ENCODE data around the gene ACP2.

ACP2 gene

DNA sequence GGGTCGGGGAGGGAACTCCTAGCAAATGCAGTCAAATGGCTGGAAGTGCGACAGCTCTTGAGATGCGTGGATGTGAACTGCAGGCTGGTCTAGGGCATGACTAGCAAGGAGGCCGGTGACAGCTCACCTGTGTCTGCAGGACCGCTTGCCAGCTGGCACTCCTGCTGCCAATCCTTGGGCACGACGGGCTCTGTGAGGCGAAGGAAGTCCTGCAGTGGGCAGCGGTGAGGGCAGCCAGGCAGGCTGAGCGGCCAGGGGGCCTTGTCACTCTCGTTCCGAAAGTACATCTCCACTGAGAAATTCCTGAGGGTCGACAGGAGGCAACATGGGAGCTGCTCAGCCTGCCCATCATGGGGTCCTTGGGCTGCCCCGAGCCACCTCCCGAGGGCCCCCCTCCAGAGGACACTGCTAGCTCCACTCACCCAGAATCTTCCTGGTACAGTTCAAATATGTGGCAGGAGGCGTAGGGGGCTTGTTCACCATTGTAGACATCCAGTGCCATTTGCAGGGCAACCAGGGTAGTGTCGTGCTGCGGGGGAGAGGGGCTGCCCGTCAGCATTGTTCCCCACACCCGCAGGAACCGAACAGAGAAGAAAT, 5.9 kb downstream of the ACP2 start:
- Histone ChIP-seq H3K27me3 (ENCODE audit: insufficient read depth, low read length) (no peaks in the 10 kb centered on the region), H3K4me1 (ENCODE audit: control insufficient read depth, insufficient read depth, low read length, unreplicated experiment) (peaks cover 12% of the 10 kb centered on the region), H3K27ac (ENCODE audit: low read depth, low read length) (no peak overlapping the region), H2AFZ (ENCODE audit: low read length, unreplicated experiment) (no peak overlapping the region), H3K79me2 (ENCODE audit: control insufficient read depth, insufficient read depth, low read length, unreplicated experiment) (peaks cover 10% of the 10 kb centered on the region), H3K36me3 (ENCODE audit: insufficient read depth, low read length) (peaks cover 8% of the 10 kb centered on the region), H3K4me3 (ENCODE audit: low read depth, low read length) (no peak overlapping the region)

DNA sequence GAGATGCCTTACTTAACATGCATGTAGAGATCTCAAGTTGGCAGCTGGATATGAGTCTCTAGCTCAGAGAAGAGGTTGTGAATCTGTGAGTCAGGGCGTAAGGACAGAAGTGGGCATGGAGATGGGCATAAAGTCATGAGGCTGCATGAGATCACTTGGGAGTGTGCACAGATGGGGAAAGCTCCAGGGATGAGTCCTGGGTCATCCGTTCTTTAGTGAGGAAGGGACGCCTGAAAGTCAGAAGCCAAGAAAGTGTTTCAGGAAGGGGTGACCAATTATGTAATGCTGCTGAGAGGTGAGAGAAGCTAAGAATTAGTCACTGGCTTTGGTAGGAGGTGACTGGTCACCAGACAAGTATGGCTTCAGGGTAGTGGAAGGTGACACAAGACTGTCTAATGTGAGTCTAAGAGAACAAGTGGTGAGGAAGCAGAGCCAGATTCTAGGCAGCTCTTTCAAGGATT, 6.7 kb downstream of the ACP2 start:
- peaks cover 8% of the 10 kb centered on the region for H3K36me3 ChIP-seq (ENCODE audit: insufficient read depth, low read length)
- H3K27me3 ChIP-seq (ENCODE audit: insufficient read depth, low read length), result no peaks in the 10 kb centered on the region
- no peak overlapping the region for H3K27ac ChIP-seq (ENCODE audit: low read depth, low read length)
- peaks cover 8% of the 10 kb centered on the region for H3K4me1 ChIP-seq (ENCODE audit: control insufficient read depth, insufficient read depth, low read length, unreplicated experiment)
- H2AFZ ChIP-seq (ENCODE audit: low read length, unreplicated experiment), result no peak overlapping the region
- no peak overlapping the region for H3K4me3 ChIP-seq (ENCODE audit: low read depth, low read length)
- H3K79me2 ChIP-seq (ENCODE audit: control insufficient read depth, insufficient read depth, low read length, unreplicated experiment), result peaks cover 2% of the 10 kb centered on the region

DNA sequence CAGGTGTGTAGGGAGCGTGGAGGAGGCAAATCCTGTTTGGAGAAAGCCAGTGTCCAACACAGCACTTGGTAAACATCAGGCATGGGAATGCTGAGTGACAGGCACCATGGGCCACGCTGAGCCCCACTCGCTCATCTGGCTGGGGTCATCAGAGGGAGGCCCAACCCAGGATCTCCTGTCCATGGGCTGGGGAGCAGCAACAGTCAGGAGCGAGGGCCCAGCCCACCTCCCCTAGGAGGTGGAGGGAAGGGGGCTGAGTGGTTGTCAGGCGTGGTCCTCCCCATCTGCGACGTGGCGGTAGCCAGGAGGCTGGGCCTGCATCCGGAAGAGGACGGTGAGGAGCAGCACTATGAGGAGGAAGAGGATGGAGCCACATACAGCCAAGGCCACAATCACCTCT, 8.8 kb downstream of the ACP2 start:
- peaks cover 8% of the 10 kb centered on the region for H3K36me3 ChIP-seq (ENCODE audit: insufficient read depth, low read length)

DNA sequence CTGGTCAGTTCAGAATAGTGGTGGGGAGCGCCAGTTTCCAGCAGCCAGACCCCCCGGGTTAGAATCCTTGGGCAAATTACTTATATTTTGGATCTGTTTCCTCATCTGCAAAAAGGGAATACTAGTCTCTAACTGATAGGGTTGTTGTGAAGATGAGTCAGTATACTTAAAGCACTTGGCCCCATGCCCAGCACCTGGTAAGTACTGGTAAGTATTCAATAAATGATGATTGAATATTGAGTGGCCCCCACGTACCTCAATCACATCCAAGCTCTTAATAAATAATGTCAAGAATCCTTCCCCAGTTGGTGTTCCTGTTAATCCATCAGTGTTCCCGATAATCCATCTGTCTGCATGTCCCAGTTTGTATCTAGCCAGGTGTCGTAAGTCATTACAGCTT, 12.1 kb downstream of the ACP2 start:
- H3K27ac ChIP-seq (ENCODE audit: low read depth, low read length), result no peak overlapping the region
- peaks cover 8% of the 10 kb centered on the region for H3K36me3 ChIP-seq (ENCODE audit: insufficient read depth, low read length)

More for the DNA sequence above, 8.8 kb downstream of the ACP2 start:
- no peaks in the 10 kb centered on the region for H3K27me3 ChIP-seq (ENCODE audit: insufficient read depth, low read length)
- no peak overlapping the region for H3K4me3 ChIP-seq (ENCODE audit: low read depth, low read length)
- H2AFZ ChIP-seq (ENCODE audit: low read length, unreplicated experiment), result no peak overlapping the region
- no peaks in the 10 kb centered on the region for H3K79me2 ChIP-seq (ENCODE audit: control insufficient read depth, insufficient read depth, low read length, unreplicated experiment)
- peaks cover 21% of the 10 kb centered on the region for H3K4me1 ChIP-seq (ENCODE audit: control insufficient read depth, insufficient read depth, low read length, unreplicated experiment)
- no peak overlapping the region for H3K27ac ChIP-seq (ENCODE audit: low read depth, low read length)

DNA sequence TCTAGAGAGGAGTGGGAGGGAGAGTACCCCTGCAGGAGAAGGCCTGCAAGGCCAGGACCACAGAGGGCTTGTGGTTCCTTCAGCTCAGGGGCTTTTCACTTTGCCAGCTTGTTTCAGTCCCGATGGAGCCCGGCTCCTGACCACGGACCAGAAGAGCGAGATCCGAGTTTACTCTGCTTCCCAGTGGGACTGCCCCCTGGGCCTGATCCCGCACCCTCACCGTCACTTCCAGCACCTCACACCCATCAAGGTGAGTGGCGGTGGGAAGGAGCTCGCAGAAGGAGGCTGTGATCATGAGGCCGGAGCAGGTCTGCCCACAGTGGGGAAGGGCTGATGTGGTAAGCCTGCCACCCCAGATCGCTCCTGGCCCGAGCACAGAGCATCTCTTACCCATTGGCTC, 13.5 kb downstream of the ACP2 start:
- Histone ChIP-seq H3K4me1 (ENCODE audit: control insufficient read depth, insufficient read depth, low read length, unreplicated experiment) (peaks cover 29% of the 10 kb centered on the region), H3K79me2 (ENCODE audit: control insufficient read depth, insufficient read depth, low read length, unreplicated experiment) (no peaks in the 10 kb centered on the region), H3K27ac (ENCODE audit: low read depth, low read length) (peak overlapping the region; percentile 71; the same call in 1 of the 2 replicates), H3K36me3 (ENCODE audit: insufficient read depth, low read length) (peaks cover 8% of the 10 kb centered on the region), H3K4me3 (ENCODE audit: low read depth, low read length) (no peak overlapping the region), H2AFZ (ENCODE audit: low read length, unreplicated experiment) (no peak overlapping the region), H3K27me3 (ENCODE audit: insufficient read depth, low read length) (no peaks in the 10 kb centered on the region)

More for the DNA sequence above, 12.1 kb downstream of the ACP2 start:
- H3K27me3 ChIP-seq (ENCODE audit: insufficient read depth, low read length), result no peaks in the 10 kb centered on the region
- no peak overlapping the region for H2AFZ ChIP-seq (ENCODE audit: low read length, unreplicated experiment)
- H3K4me3 ChIP-seq (ENCODE audit: low read depth, low read length), result no peak overlapping the region
- H3K4me1 ChIP-seq (ENCODE audit: control insufficient read depth, insufficient read depth, low read length, unreplicated experiment), result peaks cover 29% of the 10 kb centered on the region
- no peaks in the 10 kb centered on the region for H3K79me2 ChIP-seq (ENCODE audit: control insufficient read depth, insufficient read depth, low read length, unreplicated experiment)

DNA sequence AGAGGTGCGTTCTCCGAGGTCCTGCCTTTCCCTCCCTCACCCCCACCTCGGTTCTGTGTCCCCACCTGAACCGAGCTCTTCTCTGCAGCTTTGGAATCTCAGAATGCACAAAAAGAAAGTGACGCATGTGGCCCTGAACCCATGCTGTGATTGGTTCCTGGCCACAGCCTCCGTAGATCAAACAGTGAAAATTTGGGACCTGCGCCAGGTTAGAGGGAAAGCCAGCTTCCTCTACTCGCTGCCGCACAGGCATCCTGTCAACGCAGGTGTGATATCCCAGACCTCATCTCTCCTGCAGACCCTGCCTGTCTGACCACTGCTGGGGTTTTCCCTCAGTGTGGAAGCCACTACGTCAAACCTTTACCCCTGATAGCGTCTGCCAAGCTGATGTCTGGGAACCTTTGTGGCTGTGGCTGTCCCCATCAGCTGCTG, 13.9 kb downstream of the ACP2 start:
- peaks cover 5% of the 10 kb centered on the region for H3K36me3 ChIP-seq (ENCODE audit: insufficient read depth, low read length)
- peaks cover 29% of the 10 kb centered on the region for H3K4me1 ChIP-seq (ENCODE audit: control insufficient read depth, insufficient read depth, low read length, unreplicated experiment)
- H3K27ac ChIP-seq (ENCODE audit: low read depth, low read length), result peak overlapping the region; percentile 71
- H3K4me3 ChIP-seq (ENCODE audit: low read depth, low read length), result peak overlapping the region; percentile 14; the same call in 1 of the 2 replicates
- no peak overlapping the region for H2AFZ ChIP-seq (ENCODE audit: low read length, unreplicated experiment)
- no peaks in the 10 kb centered on the region for H3K27me3 ChIP-seq (ENCODE audit: insufficient read depth, low read length)
- H3K79me2 ChIP-seq (ENCODE audit: control insufficient read depth, insufficient read depth, low read length, unreplicated experiment), result no peaks in the 10 kb centered on the region

DNA sequence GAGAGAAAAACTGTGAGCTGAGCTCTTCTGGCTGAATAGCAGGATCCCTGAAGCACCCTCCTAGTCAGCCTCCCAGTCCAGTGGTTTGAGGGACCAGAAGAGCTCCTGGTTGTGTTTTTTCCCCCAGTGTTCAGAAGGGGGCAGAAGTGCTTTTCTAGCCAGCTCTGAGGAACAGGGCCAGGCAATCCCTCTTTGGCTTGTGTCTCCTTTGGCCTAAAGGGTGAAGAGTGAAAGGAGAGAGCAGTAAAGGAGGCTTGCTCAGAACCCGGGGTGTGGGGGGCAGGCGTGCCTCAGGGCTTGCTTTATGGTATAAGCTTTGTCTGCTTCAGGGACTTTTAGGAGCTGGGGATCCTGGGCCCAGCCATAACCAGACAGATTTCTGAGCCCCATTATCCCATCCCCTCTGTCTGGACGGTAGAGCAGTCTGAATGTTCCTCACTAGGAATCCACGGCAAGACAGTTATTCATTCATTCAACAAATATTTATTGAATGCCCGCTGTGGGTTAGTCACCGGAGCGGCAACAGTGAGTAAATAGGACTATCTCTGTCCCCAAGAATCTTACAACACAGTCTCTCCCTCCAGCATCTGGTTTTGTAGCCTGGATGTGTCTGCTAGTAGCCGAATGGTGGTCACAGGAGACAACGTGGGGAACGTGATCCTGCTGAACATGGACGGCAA, 14.5 kb downstream of the ACP2 start:
- peak overlapping the region; percentile 71 for H3K27ac ChIP-seq (ENCODE audit: low read depth, low read length)
- no peak overlapping the region for H2AFZ ChIP-seq (ENCODE audit: low read length, unreplicated experiment)
- no peaks in the 10 kb centered on the region for H3K27me3 ChIP-seq (ENCODE audit: insufficient read depth, low read length)
- no peaks in the 10 kb centered on the region for H3K36me3 ChIP-seq (ENCODE audit: insufficient read depth, low read length)
- H3K79me2 ChIP-seq (ENCODE audit: control insufficient read depth, insufficient read depth, low read length, unreplicated experiment), result no peaks in the 10 kb centered on the region
- peak overlapping the region; percentile 14; the same call in 1 of the 2 replicates for H3K4me3 ChIP-seq (ENCODE audit: low read depth, low read length)
- H3K4me1 ChIP-seq (ENCODE audit: control insufficient read depth, insufficient read depth, low read length, unreplicated experiment), result peaks cover 29% of the 10 kb centered on the region

DNA sequence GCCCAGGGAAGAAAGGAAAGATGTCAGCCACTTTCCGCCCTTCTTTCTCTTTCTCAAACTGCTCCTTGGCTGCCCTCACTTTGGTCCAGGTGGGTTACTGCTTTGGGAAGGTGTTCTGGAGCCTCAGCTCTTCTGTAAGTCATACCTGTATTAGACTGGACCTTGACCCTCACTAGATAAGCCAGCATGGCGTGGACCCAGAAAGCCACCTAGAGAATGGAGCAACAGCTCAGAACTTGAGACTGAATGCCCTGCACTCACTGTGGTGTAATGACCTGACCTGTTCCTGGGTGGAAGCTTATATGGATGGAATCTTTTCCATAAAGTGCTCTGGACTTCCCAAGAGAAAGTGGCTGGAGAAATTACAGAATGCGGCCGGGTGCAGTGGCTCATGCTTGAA, 15.6 kb downstream of the ACP2 start:
- no peaks in the 10 kb centered on the region for H3K36me3 ChIP-seq (ENCODE audit: insufficient read depth, low read length)
- no peaks in the 10 kb centered on the region for H3K79me2 ChIP-seq (ENCODE audit: control insufficient read depth, insufficient read depth, low read length, unreplicated experiment)
- H3K27ac ChIP-seq (ENCODE audit: low read depth, low read length), result no peak overlapping the region
- H3K4me3 ChIP-seq (ENCODE audit: low read depth, low read length), result no peak overlapping the region
- no peak overlapping the region for H2AFZ ChIP-seq (ENCODE audit: low read length, unreplicated experiment)
- H3K27me3 ChIP-seq (ENCODE audit: insufficient read depth, low read length), result no peaks in the 10 kb centered on the region
- peaks cover 29% of the 10 kb centered on the region for H3K4me1 ChIP-seq (ENCODE audit: control insufficient read depth, insufficient read depth, low read length, unreplicated experiment)

DNA sequence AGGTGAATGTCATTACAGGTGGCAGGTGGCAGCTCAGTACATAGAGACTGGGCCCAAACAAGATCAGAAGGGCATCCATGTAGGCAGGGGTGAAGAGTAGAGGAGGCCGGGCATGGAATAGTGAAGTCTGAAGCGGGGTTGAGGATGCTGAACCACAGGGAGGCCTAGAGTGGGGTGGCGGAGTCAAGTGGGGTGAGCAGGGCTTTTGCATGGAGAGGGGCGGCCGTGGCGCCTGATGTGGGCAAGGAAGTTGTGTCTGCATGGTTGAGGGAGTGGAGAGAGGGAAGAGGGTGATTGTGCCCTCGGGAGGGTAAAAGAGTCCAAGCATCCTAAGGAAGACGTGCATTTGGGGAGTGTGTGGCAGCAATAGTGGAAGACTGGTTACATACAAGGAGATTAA, 19.5 kb downstream of the ACP2 start:
- H3K36me3 ChIP-seq (ENCODE audit: insufficient read depth, low read length), result 0 out of 2 replicates have a peak, but pooled peaks cover 4% of the 10 kb centered on the region
- peaks cover 6% of the 10 kb centered on the region for H3K4me1 ChIP-seq (ENCODE audit: control insufficient read depth, insufficient read depth, low read length, unreplicated experiment)
- H3K79me2 ChIP-seq (ENCODE audit: control insufficient read depth, insufficient read depth, low read length, unreplicated experiment), result no peaks in the 10 kb centered on the region
- no peak overlapping the region for H3K4me3 ChIP-seq (ENCODE audit: low read depth, low read length)
- no peak overlapping the region for H2AFZ ChIP-seq (ENCODE audit: low read length, unreplicated experiment)
- H3K27me3 ChIP-seq (ENCODE audit: insufficient read depth, low read length), result no peaks in the 10 kb centered on the region
- H3K27ac ChIP-seq (ENCODE audit: low read depth, low read length), result no peak overlapping the region

DNA sequence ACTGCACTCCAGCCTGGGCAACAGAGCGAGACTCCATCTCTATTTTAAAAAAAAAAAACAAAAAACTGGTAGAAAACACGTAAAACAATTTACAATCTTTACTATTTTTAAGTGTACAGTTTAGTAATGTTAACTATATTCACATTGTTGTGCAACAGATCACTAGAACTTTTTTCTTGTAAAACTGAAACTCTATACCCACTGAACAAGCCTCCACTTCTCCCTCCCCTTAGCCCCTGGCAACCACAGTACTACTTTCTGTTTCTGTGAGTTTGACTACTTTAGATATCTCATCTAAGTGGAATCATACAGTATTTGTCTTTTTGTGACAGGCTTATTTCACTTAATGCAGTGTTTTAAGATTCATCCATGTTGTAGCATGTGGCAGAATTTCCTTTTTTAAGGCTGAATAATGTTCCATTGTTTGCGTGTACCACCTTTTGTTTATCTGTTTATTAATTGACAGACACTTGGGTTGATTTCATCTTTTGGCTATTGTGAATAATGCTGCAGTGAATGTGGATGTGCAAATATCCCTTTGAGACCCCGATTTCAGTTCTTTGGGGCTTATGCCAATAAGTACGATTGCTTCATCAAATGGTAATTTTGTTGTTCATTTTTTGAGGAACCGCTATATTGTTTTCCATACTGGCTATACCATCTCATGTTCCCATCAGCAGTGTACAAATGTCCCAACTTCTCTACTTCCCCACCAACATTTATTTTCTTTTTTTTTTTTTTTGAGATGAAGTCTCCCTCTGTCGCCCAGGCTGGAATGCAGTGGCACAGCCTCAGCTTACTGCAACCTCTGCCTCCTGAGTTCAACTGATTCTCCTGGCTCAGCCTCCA, 22.8 kb downstream of the ACP2 start:
- peaks cover 10% of the 10 kb centered on the region; the same call in 1 of the 2 replicates for H3K36me3 ChIP-seq (ENCODE audit: insufficient read depth, low read length)
- no peaks in the 10 kb centered on the region for H3K79me2 ChIP-seq (ENCODE audit: control insufficient read depth, insufficient read depth, low read length, unreplicated experiment)
- no peak overlapping the region for H2AFZ ChIP-seq (ENCODE audit: low read length, unreplicated experiment)
- no peak overlapping the region for H3K27ac ChIP-seq (ENCODE audit: low read depth, low read length)
- no peaks in the 10 kb centered on the region for H3K27me3 ChIP-seq (ENCODE audit: insufficient read depth, low read length)
- peaks cover 7% of the 10 kb centered on the region for H3K4me1 ChIP-seq (ENCODE audit: control insufficient read depth, insufficient read depth, low read length, unreplicated experiment)
- no peak overlapping the region for H3K4me3 ChIP-seq (ENCODE audit: low read depth, low read length)
